SK-N-SH treated with all-trans-retinoic acid at 6 μM for 48 hours (cell line): ENCODE measurements around the gene HSFX1.
"Not testable (repeated sequence)": the region's sequence is repeated elsewhere in the genome, so short reads cannot be mapped to it uniquely, and the experiment has no call there.

Source experiments
- ATAC-seq: fragments of 200-7000 bp; cut with Tn5 transposase; 3 replicates; pipeline ENCODE4 v1.9.1; 2020; ENCODE audit warnings: mild to moderate bottlenecking, moderate library complexity
- ARNTL ChIP-seq: fragments of 450-650 bp; formaldehyde crosslinking; IDR thresholded peaks from 2 replicates; pipeline ENCODE4 v1.5.0; 2020; ENCODE audit warnings: low read depth, mild to moderate bottlenecking, moderate library complexity, borderline replicate concordance
- BACH2 ChIP-seq: fragments of 250-450 bp; sonication (Bioruptor Pico); IDR thresholded peaks from 2 replicates; pipeline ENCODE4 v1.9.0; 2021; ENCODE audit warnings: mild to moderate bottlenecking, borderline replicate concordance
- CSDC2 ChIP-seq: fragments of 250-450 bp; sonication (Bioruptor Pico); IDR thresholded peaks from 2 replicates; pipeline ENCODE4 v1.5.0; 2020; ENCODE audit warnings: mild to moderate bottlenecking, moderate library complexity
- GLIS3 ChIP-seq: fragments of 250-450 bp; sonication (Bioruptor Pico); IDR thresholded peaks from 2 replicates; pipeline ENCODE4 v1.5.0; 2020; ENCODE audit warnings: mild to moderate bottlenecking, moderate library complexity
- ISL1 ChIP-seq: fragments of 250-450 bp; sonication (Bioruptor Pico); IDR thresholded peaks from 2 replicates; pipeline ENCODE4 v2.1.2; 2022; ENCODE audit warnings: mild to moderate bottlenecking, moderate library complexity
- OSR1 ChIP-seq: fragments of 250-450 bp; sonication (Bioruptor Pico); IDR thresholded peaks from 2 replicates; pipeline ENCODE4 v1.8.0; 2022; ENCODE audit warnings: moderate library complexity, mild to moderate bottlenecking, inconsistent platforms
- PPARA ChIP-seq: fragments of 250-450 bp; sonication (Bioruptor Pico); IDR thresholded peaks from 2 replicates; pipeline ENCODE4 v1.5.0; 2020; ENCODE audit warnings: mild to moderate bottlenecking, borderline replicate concordance
- TCF4 ChIP-seq: fragments of 250-450 bp; sonication (Bioruptor Pico); IDR thresholded peaks from 2 replicates; pipeline ENCODE4 v1.8.0; 2021; ENCODE audit warnings: mild to moderate bottlenecking, moderate library complexity, borderline replicate concordance
- TOX ChIP-seq: fragments of 250-450 bp; sonication (Bioruptor Pico); IDR thresholded peaks from 2 replicates; pipeline ENCODE4 v1.8.0; 2021; ENCODE audit warnings: mild to moderate bottlenecking, moderate library complexity, borderline replicate concordance
- ZC3H10 ChIP-seq: fragments of 250-450 bp; sonication (Bioruptor Pico); IDR thresholded peaks from 2 replicates; pipeline ENCODE4 v1.5.1; 2021; ENCODE audit warnings: mild to moderate bottlenecking, moderate library complexity
- ZFP3 ChIP-seq: fragments of 250-450 bp; sonication (Bioruptor Pico); IDR thresholded peaks from 2 replicates; pipeline ENCODE4 v1.5.0; 2020; ENCODE audit warnings: mild to moderate bottlenecking, moderate library complexity
- ZFP30 ChIP-seq: fragments of 450-650 bp; formaldehyde crosslinking; IDR thresholded peaks from 2 replicates; pipeline ENCODE4 v1.5.0; 2022; ENCODE audit warnings: mild to moderate bottlenecking, moderate library complexity
- ZNF565 ChIP-seq: fragments of 450-650 bp; formaldehyde crosslinking; conservative IDR thresholded peaks from 2 replicates; pipeline ENCODE4 v1.5.0; 2020; ENCODE audit warnings: low read depth, mild to moderate bottlenecking, moderate library complexity
- ZNF70 ChIP-seq: fragments of 450-650 bp; formaldehyde crosslinking; IDR thresholded peaks from 2 replicates; pipeline ENCODE4 v1.5.0; 2020; ENCODE audit warnings: mild to moderate bottlenecking, moderate library complexity
- ZNF8 ChIP-seq: fragments of 450-650 bp; formaldehyde crosslinking; IDR thresholded peaks from 2 replicates; pipeline ENCODE4 v1.5.0; 2020; ENCODE audit warnings: mild to moderate bottlenecking, moderate library complexity
- TF ChIP-seq, protein P1 (sequence below): fragments of 250-450 bp; sonication (Bioruptor Pico); IDR thresholded peaks from 2 replicates; pipeline ENCODE4 v1.5.0; 2020; ENCODE audit warnings: mild to moderate bottlenecking, moderate library complexity
- TF ChIP-seq, protein P2 (sequence below): fragments of 250-450 bp; sonication (Bioruptor Pico); IDR thresholded peaks from 2 replicates; pipeline ENCODE4 v1.5.1; 2021; ENCODE audit warnings: mild to moderate bottlenecking, moderate library complexity
- TF ChIP-seq, protein P3 (sequence below): fragments of 250-450 bp; sonication (Bioruptor Pico); IDR thresholded peaks from 2 replicates; pipeline ENCODE4 v1.8.0; 2020; ENCODE audit warnings: mild to moderate bottlenecking, moderate library complexity, borderline replicate concordance

HSFX1 gene

DNA sequence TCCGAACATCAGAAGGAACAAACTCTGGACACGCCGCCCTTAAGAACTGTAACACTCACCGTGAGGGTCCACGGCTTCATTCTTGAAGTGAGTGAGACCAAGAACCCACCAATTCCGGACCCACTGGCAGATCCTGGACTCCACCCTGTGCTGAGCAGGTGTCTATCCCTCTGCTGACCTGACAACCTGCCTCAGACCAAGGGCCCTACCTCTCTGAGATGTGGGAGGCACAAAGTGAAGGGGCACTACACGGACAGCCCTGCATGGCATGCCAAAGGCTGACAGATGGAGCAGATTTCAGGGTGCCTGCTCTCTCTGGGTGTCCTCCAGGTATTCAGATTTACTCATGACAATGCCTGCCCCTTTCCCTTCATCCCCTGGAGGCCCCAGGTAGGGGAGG is 14.0 kb upstream of the HSFX1 start (continued):
- TF ChIP-seq TCF4 (CRISPR knock-in tag) (no peak), ZFP30 (CRISPR knock-in tag) (no peak), PPARA (CRISPR knock-in tag) (no peak), ARNTL (CRISPR knock-in tag) (no peak), GLIS3 (CRISPR knock-in tag) (no peak), ZNF8 (CRISPR knock-in tag) (no peak), ZNF565 (CRISPR knock-in tag) (no peak), CSDC2 (CRISPR knock-in tag) (no peak), ZFP3 (CRISPR knock-in tag) (no peak), BACH2 (no peak), TOX (CRISPR knock-in tag) (no peak), ZC3H10 (CRISPR knock-in tag) (no peak)
- TF ChIP-seq, protein P1, sequence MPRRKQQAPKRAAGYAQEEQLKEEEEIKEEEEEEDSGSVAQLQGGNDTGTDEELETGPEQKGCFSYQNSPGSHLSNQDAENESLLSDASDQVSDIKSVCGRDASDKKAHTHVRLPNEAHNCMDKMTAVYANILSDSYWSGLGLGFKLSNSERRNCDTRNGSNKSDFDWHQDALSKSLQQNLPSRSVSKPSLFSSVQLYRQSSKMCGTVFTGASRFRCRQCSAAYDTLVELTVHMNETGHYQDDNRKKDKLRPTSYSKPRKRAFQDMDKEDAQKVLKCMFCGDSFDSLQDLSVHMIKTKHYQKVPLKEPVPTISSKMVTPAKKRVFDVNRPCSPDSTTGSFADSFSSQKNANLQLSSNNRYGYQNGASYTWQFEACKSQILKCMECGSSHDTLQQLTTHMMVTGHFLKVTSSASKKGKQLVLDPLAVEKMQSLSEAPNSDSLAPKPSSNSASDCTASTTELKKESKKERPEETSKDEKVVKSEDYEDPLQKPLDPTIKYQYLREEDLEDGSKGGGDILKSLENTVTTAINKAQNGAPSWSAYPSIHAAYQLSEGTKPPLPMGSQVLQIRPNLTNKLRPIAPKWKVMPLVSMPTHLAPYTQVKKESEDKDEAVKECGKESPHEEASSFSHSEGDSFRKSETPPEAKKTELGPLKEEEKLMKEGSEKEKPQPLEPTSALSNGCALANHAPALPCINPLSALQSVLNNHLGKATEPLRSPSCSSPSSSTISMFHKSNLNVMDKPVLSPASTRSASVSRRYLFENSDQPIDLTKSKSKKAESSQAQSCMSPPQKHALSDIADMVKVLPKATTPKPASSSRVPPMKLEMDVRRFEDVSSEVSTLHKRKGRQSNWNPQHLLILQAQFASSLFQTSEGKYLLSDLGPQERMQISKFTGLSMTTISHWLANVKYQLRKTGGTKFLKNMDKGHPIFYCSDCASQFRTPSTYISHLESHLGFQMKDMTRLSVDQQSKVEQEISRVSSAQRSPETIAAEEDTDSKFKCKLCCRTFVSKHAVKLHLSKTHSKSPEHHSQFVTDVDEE (CRISPR knock-in tag) = no peak

DNA sequence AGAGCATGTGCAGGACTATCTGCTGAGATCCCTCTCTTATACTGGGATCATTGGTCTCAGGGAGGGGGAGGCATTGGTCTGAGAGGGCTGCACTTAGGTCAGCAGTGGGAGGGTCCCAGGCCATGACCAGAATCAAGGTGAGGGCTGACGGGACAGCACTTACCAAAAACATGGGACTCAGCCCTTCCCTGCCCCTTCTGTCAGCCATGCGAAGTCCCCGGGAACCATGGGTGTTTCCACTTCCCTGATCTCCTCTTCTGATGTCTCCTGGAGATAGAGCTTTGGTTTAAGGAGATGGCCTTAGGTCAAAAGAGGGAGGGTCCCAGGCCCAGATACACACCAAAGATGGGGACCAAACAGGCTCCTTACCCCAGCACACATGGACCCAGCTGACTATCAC is 12.9 kb upstream of the HSFX1 start:
- TF ChIP-seq, protein P2, sequence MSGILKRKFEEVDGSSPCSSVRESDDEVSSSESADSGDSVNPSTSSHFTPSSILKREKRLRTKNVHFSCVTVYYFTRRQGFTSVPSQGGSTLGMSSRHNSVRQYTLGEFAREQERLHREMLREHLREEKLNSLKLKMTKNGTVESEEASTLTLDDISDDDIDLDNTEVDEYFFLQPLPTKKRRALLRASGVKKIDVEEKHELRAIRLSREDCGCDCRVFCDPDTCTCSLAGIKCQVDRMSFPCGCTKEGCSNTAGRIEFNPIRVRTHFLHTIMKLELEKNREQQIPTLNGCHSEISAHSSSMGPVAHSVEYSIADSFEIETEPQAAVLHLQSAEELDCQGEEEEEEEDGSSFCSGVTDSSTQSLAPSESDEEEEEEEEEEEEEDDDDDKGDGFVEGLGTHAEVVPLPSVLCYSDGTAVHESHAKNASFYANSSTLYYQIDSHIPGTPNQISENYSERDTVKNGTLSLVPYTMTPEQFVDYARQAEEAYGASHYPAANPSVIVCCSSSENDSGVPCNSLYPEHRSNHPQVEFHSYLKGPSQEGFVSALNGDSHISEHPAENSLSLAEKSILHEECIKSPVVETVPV (CRISPR knock-in tag) = no peak
- TF ChIP-seq GLIS3 (CRISPR knock-in tag) = no peak
- no peak for TF ChIP-seq ISL1 (CRISPR knock-in tag)
- TF ChIP-seq TCF4 (CRISPR knock-in tag) = no peak
- no peak for TF ChIP-seq ARNTL (CRISPR knock-in tag)
- TF ChIP-seq CSDC2 (CRISPR knock-in tag) = no peak
- TF ChIP-seq OSR1 (CRISPR knock-in tag) = no peak
- TF ChIP-seq, protein P3, sequence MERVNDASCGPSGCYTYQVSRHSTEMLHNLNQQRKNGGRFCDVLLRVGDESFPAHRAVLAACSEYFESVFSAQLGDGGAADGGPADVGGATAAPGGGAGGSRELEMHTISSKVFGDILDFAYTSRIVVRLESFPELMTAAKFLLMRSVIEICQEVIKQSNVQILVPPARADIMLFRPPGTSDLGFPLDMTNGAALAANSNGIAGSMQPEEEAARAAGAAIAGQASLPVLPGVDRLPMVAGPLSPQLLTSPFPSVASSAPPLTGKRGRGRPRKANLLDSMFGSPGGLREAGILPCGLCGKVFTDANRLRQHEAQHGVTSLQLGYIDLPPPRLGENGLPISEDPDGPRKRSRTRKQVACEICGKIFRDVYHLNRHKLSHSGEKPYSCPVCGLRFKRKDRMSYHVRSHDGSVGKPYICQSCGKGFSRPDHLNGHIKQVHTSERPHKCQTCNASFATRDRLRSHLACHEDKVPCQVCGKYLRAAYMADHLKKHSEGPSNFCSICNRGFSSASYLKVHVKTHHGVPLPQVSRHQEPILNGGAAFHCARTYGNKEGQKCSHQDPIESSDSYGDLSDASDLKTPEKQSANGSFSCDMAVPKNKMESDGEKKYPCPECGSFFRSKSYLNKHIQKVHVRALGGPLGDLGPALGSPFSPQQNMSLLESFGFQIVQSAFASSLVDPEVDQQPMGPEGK (CRISPR knock-in tag) = no peak
- ATAC-seq = no peak

DNA sequence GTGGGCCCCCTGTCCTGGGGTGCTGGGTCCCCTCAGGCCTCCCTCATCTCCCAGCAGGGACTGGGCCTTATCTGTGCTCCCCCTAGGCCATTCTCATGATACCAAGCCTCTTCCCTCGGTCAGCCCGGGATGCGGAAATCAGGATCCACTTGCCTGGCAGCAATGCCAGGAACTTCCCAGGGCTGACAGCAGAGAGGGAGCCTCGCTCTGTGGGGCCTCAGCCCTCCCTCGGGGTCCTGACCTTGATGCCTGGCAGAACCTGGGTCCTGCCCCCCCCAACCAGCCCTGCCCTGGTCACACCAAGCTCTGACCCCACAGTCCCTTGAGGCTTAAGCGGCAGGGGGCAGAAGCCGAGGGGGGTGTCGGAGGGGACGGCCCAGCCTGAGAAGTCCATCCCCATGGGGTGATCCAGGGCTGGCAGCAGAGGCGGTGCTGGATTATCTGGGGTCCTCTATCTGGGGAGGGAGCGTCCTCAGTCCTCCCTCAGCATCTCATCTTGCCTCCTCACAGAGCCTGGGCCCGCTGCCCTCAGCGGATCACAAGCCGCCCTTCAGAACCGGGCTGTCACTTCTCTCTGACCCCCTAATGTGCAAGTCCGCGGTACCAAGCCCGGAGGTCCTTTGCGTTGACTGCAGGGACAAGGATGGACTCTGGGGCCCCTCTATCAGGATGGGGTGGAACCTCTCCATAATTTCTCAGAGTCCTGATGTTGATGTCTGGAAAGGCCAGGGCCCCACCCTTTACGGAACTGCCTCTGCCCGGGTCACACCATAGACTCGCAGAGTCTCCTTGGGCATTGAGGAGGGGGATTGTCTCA is 11.8 kb upstream of the HSFX1 start:
- ATAC-seq = not testable (repeated sequence)

DNA sequence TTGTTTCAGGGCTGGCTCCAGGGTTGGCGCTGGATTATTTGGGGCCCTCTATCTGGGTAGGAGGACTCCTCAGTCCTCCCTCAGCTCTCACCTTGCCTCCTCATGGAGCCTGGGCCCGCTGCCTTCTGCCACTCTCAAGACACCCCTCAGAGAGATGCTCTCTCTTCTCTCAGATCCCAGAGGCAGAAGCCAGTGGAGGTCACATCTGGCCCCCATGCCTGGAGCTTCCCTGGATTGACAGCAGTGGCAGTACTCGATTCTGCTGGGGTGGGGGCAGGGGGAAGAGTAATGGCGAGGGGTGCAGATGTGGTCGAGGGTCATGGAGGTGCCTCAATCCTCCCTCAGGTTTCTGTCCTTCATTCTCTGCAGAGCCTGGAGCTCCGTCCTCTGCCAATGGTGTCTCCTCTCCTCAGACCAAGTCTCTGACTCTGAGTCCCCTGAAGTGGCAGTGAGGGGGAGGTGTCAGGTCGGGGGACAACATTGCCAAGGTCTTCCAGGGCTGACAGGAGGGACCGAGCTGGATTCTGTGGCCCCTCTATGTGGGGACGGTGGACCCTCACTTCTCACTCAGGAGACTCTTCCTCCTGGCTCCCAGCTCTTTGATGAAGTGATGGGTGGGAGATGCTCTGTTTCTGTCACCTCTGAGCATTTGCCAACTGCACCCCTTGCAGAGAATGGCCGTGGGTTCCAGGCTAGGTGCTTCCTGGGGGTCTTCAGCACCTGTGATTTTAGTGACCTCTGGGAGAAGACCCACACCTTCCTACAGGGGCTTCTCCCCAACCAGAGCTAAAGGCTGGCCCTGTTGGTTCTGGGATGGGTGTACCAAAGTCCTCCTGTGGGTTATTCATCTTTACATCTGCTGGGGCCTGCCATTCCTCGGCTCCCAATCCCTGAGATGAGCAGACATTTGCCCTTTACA is 10.9 kb upstream of the HSFX1 start:
- ATAC-seq = no peak
- TF ChIP-seq, protein P2 (CRISPR knock-in tag) = no peak
- no peak for TF ChIP-seq ZNF8 (CRISPR knock-in tag)
- no peak for TF ChIP-seq ZNF70 (CRISPR knock-in tag)
- no peak for TF ChIP-seq TOX (CRISPR knock-in tag)
- no peak for TF ChIP-seq OSR1 (CRISPR knock-in tag)
- TF ChIP-seq BACH2 = no peak
- no peak for TF ChIP-seq PPARA (CRISPR knock-in tag)
- TF ChIP-seq, all 23 proteins: peak for 0

DNA sequence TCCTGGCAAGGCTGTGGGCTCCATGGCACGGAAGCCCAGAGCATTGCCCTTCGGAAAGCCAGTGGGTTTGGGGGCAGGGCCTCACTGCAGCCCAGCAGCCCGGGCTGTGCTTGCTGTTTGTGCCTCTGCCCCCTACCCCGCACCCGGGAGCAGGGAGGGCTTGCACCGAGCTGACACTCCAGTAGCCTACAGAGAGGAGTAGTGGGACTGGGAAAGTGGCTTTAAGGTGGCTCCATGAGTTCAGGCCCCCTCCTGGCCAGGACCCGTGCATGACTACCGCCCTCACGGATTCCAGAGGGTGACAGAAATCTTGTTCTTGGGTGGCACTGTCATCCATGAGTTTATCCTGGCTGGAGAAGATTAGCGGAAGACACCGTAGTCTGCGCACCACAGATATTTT is 3.5 kb upstream of the HSFX1 start:
- not testable (repeated sequence) for ATAC-seq

DNA sequence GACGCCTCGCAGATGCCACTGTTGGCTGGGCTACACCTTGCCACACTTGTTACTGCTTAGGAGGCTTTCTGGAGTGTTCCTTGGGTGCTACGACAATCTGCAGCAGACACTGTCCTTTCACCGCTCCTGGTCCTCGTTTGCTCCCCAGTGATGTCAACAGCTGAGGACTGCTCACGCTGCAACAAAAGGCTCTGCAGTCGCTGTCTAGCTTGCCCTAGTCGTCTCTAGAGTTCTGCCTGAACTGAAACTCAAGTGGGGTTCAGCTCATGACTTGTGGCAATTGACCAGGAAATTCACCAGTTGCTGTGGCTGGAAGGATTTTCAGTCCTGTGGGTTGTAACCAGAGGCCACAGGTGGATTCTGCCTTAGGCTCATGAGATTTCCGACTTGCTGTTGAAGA is 842 bp upstream of the HSFX1 start:
- ATAC-seq = not testable (repeated sequence)

DNA sequence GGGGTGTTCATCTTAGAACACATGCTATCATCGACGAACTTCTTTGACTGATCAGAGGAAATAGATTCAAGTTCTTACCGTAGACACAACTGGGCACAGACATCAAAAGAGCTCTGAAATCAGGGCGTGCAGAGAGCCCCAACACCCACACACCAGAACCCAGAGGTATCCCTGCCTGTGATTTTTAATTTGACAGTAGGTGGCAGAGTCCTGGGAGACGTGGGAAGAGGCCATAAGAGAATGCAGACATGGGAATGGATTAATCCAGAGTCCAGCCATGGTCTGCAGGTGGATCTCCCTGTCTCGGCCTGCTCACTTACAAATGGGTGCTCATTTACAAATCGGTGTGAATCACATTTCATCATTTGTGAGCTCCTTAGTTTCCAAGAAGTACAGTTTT is 4.1 kb downstream of the HSFX1 start:
- ATAC-seq = 0 out of 3 replicates have a peak, but pooled peaks have one; percentile 21

DNA sequence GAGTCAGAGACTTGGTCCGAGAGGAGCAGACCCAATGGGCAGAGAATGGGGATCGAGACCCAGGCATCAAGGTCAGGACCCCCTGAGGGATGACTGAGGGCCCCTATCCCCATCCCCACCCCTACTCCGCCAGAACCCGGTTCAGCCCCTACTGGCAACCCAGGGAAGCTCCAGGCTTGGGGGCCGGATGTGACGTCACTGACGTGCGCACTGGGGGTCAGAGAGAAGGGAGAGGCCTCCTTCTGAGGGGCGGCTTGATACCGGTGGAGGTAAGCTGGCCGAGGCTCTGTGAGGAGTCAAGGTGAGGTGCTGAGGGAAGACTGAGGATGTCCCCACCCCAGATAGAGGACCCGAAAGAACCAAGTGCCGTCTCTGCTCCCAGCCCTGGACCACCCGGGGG is 7.9 kb downstream of the HSFX1 start, which contains the start of gene MAGEA9:
MAGEA9 (plus strand) TSS at position 204 of the 400 bp plus-strand sequence. CDS start 4,281 bp downstream, outside the sequence.
- ATAC-seq = not testable (repeated sequence)

DNA sequence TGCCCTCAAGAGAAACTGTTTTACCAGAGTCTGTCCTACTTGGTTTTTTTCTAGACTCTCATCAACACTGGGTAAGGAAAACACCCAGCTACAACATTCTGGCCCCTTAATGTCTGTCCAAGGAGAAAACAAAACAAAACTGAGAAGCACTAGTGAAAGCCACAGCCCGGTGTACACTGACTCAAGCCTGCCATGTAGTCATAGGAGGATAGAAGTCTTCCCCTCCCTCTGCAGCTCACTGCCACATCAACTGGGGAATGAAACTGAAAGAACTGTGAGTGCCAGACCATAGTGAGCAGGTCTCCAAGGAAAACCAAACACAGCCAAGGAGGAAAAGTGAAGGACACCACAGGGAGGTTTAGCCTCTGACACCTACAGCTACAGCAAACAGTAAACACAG is 21.7 kb downstream of the HSFX1 start:
- ATAC-seq = peak; percentile 38; the same call in 1 of the 3 replicates
